ENCODE data around the gene IFITM1. TPM values are rescaled to one million over a fixed set of nuclear protein-coding genes. Genes with fewer than 3 reads are reported as not detected.
A peak's percentile ranks its signal among the peaks of the same experiment; 100 is the strongest.

IFITM1 gene
- total and polyA plus RNA-seq, 4 donors = 12.6 to 113 (median 66.7) TPM

- DNase-seq (ENCODE audit: low spot score) = no peak
- peak overlapping the region; percentile 19 to 64 for H3K9ac ChIP-seq (ENCODE audit: low read depth in 1 of 2, low read length in 2 of 2)
Observed at GRCh38 chr11:287821-288477, 25.9 kb upstream of the IFITM1 start.

More at GRCh38 chr11:287821-288477, 25.9 kb upstream of the IFITM1 start:
- Histone ChIP-seq H3K9me3 (ENCODE audit: control insufficient read depth in 4 of 4, low read length in 3 of 4) (no peaks in the 10 kb centered on the region), H3K4me1 (ENCODE audit: control insufficient read depth in 4 of 4, insufficient read depth in 4 of 4, low read length in 3 of 4) (peaks cover 0 to 19% (median 11%) of the 10 kb centered on the region in 4 donors), H3K27me3 (ENCODE audit: control insufficient read depth in 4 of 4, insufficient read depth in 4 of 4, low read length in 3 of 4) (no peaks in the 10 kb centered on the region), H3K4me3 (ENCODE audit: low read depth in 1 of 3, low read length in 3 of 3) (peak overlapping the region; percentile 68 to 76 (median 73)), H3K36me3 (ENCODE audit: control insufficient read depth in 4 of 4, insufficient read depth in 3 of 4, low read depth in 1 of 4, low read length in 3 of 4) (no peaks in the 10 kb centered on the region), H3K27ac (ENCODE audit: low read depth in 1 of 2, low read length in 2 of 2) (peak overlapping the region; percentile 64 to 80)
- 27% methylated on average over 41 of the region's 41 CpGs for WGBS
- TF ChIP-seq RXRA (IDR thresholded peaks at IDR 0.05) (no peak), HNF4A (conservative IDR thresholded peaks at IDR 0.05) (no peak), HNF4G (IDR thresholded peaks at IDR 0.05) (no peak), ATF3 (IDR thresholded peaks at IDR 0.05) (no peak), REST (IDR thresholded peaks at IDR 0.05) (no peak), FOXA1 (IDR thresholded peaks at IDR 0.05) (no peak), FOXA2 (IDR thresholded peaks at IDR 0.05) (no peak), SP1 (IDR thresholded peaks at IDR 0.05) (no peak), YY1 (IDR thresholded peaks at IDR 0.05) (no peak), TAF1 (conservative IDR thresholded peaks at IDR 0.05) (no peak), JUND (IDR thresholded peaks at IDR 0.05) (no peak), GABPA (IDR thresholded peaks at IDR 0.05 in 1 of 2, conservative IDR thresholded peaks at IDR 0.05 in 1 of 2) (no peak), NR2F2 (IDR thresholded peaks at IDR 0.05) (no peak), EGR1 (IDR thresholded peaks at IDR 0.05; ENCODE audit: low read depth in 2 of 2) (no peak), ZBTB33 (IDR thresholded peaks at IDR 0.05) (no peak), RAD21 (IDR thresholded peaks at IDR 0.05) (no peak)
- TF ChIP-seq, protein P1, sequence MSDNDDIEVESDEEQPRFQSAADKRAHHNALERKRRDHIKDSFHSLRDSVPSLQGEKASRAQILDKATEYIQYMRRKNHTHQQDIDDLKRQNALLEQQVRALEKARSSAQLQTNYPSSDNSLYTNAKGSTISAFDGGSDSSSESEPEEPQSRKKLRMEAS (IDR thresholded peaks at IDR 0.05) = no peak
- TF ChIP-seq, protein P2, sequence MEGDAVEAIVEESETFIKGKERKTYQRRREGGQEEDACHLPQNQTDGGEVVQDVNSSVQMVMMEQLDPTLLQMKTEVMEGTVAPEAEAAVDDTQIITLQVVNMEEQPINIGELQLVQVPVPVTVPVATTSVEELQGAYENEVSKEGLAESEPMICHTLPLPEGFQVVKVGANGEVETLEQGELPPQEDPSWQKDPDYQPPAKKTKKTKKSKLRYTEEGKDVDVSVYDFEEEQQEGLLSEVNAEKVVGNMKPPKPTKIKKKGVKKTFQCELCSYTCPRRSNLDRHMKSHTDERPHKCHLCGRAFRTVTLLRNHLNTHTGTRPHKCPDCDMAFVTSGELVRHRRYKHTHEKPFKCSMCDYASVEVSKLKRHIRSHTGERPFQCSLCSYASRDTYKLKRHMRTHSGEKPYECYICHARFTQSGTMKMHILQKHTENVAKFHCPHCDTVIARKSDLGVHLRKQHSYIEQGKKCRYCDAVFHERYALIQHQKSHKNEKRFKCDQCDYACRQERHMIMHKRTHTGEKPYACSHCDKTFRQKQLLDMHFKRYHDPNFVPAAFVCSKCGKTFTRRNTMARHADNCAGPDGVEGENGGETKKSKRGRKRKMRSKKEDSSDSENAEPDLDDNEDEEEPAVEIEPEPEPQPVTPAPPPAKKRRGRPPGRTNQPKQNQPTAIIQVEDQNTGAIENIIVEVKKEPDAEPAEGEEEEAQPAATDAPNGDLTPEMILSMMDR (IDR thresholded peaks at IDR 0.05; ENCODE audit: low read depth, low read length, missing input control) = no peak
